ENCODE results near the gene PCYT2.

The PCYT2 gene

GRCh38 chr17:81869221-81870130, 41.7 kb downstream of the PCYT2 start:
- DNase-seq: peak; percentile 78
- peak; percentile 15 for ATAC-seq

- ATAC-seq: no peak
- peak; percentile 37 for DNase-seq
Observed at GRCh38 chr17:81868674-81869220, 42.5 kb downstream of the PCYT2 start.

GRCh38 chr17:81867991-81868673, 43.1 kb downstream of the PCYT2 start:
- DNase-seq (peak; percentile 33), ATAC-seq (no peak)

- ATAC-seq: no peak
- peak; percentile 49 for DNase-seq
Observed at GRCh38 chr17:81867170-81867990, 43.8 kb downstream of the PCYT2 start.

- ATAC-seq: no peak
Observed at GRCh38 chr17:81866440-81867169, 44.6 kb downstream of the PCYT2 start.

GRCh38 chr17:81865733-81866439, 45.3 kb downstream of the PCYT2 start:
- DNase-seq: no peak
- no peak for ATAC-seq

More at GRCh38 chr17:81866440-81867169, 44.6 kb downstream of the PCYT2 start:
- no peak for DNase-seq

GRCh38 chr17:81865358-81865732, 45.9 kb downstream of the PCYT2 start:
- ATAC-seq (no peak), DNase-seq (no peak)

- DNase-seq (no peak), ATAC-seq (no peak)
Observed at GRCh38 chr17:81863833-81864768, 47.1 kb downstream of the PCYT2 start.

GRCh38 chr17:81863123-81863675, 48.0 kb downstream of the PCYT2 start:
- ATAC-seq (no peak), DNase-seq (no peak)

GRCh38 chr17:81860756-81861568, 50.2 kb downstream of the PCYT2 start:
- peak; percentile 91 for ATAC-seq
- DNase-seq: peak; percentile 99

- DNase-seq: peak; percentile 97
Observed at GRCh38 chr17:81859906-81860755, 51.1 kb downstream of the PCYT2 start, which contains the start of gene P4HB. TSS of gene P4HB (minus strand) at chr17:81860535. CDS start at chr17:81860471, 64 bp downstream.

GRCh38 chr17:81858967-81859905, 52.0 kb downstream of the PCYT2 start:
- no peak for DNase-seq
- no peak for ATAC-seq

More at GRCh38 chr17:81859906-81860755, 51.1 kb downstream of the PCYT2 start, which contains the start of gene P4HB:
- no peak for ATAC-seq

- ATAC-seq (no peak), DNase-seq (no peak)
Observed at GRCh38 chr17:81858170-81858966, 52.8 kb downstream of the PCYT2 start.

- DNase-seq (no peak), ATAC-seq (no peak)
Observed at GRCh38 chr17:81854974-81855774, 56.0 kb downstream of the PCYT2 start.
